Head of caudate nucleus (tissue), 42 donors: ENCODE measurements around the gene POLR3K.

ENCODE experiments used
- DNase-seq, 42 donors: peaks; one replicate each; pipeline versions ENCODE4 v3.0.0 to v3.0.0-alpha.2; 2020 to 2021; ENCODE audit warnings: mixed read lengths in 7 of 42
- intact Hi-C: fragments of 100-400 bp; cut with DNase I; formaldehyde crosslinking; loops from one replicate; pipeline ENCODE4 v1.15.0; 2022

The POLR3K gene

GRCh38 chr16:83060-83603 is 29.7 kb upstream of the POLR3K start:
- intact Hi-C loops: no loop called here

GRCh38 chr16:79151-80054 is 26.0 kb upstream of the POLR3K start:
- DNase-seq: no peak
- intact Hi-C loops: no loop called here

More at GRCh38 chr16:83060-83603, 29.7 kb upstream of the POLR3K start:
- no peak for DNase-seq

DNA sequence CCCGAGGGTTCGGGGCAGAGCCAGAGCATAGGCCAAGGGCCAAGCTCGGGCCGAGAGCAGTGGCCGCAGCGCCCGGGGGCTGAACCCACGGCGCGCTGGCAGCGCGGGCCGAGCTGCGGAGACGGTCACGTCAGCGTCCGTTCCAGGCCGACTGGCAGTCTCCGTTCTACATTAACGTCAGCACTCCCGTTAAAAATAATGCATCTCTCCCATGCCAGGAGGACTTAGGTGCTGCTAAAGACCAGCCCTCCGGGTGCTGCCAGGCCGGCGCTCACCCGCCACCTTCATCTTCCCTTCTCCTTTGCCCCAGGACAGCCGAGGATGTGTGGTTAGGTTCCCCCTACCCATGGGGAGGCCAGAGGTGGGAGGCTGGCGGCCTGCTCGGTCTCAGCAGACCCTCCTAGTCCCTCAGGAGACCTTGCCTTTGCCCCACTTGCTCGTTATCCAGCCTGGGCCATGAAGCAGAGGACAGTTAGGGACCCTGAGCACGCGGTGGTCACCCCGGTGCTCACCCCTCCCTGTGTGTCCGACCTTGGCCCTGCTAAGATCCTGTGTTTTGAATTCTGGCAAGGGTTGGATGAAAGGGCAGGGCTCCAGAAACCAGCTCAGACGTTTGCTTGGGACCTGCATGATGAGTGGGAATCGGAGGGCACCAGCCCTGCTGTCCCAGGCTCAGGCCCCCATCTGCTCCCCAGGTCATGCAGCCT is 25.2 kb upstream of the POLR3K start:
- no peak for DNase-seq
- intact Hi-C loops: no loop called here

- intact Hi-C loops: no loop called here
- DNase-seq: peak; percentile 61 to 95 (median 90)
These were observed 24.5 kb upstream of the POLR3K start, which contains the start of gene MPG for GRCh38 chr16:77807-78443. TSS of gene MPG (plus strand) at chr16:78225. CDS start at chr16:78310, 85 bp downstream.

DNA sequence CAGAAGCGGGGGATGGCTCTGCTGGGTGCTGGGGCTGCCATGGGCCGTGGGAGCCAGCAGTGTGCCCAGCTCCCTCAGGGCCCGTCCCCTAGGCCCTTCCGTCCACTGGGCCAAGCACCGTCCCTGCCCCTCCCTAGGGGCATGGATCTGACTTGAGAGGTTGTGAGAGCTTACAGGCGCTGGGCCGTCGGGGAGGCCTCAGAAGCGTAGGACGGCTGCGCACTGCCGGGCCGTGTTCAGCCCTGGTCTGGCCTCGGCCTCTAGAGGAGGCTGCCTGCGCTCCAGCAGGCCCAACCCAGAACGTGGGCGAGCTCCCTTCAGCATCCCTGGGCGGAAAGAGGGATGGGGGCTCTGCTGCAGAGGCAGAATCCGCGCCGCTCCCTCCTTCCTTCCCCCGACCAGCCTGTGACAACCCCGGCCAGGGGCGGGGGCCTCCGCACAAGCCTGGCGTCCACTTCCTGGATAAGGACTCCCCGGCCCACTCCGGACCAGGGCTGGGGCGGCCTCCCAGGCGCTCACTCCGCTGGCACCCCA is 23.9 kb upstream of the POLR3K start:
- peak in 17 of 42 donors; percentile 28 to 65 (median 44) for DNase-seq
- intact Hi-C loops: no loop called here

DNA sequence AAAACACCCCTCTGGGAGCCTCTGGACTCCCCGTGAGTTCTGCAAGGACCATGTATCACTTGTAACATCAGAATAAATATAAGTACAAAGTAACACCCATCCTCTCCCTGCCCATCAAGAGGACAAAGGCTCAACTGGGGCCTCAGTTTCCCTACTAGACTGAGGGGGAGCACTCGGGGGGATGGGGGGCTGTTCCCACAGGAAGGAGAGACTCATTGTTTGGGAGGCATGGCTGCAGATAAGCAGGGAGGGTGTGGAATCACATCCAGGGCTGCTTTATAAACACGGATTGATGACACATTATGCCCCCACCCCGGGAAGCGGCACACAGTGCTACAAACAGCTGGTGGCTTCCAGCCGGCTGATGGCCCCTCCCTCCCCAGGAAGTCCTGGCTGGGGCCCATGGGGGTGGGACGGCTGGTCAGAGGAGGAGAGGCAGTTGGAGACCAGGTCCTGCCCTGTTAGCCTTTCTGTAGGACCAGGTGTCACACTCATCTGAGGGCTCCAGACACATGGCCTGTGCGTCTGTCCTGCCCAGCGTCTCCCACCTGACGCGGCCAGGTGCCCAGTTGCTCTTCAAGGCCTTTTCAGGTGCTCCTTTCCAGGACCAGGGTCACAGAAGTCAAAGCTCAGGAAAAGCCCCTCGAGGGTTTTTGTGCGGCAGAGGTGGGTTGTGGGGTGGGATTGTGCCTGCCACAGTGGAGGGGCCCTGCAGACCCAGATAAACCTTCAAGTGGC is 23.3 kb upstream of the POLR3K start:
- intact Hi-C loops: no loop called here
- peak in 16 of 42 donors; percentile 38 to 73 (median 56) for DNase-seq

DNA sequence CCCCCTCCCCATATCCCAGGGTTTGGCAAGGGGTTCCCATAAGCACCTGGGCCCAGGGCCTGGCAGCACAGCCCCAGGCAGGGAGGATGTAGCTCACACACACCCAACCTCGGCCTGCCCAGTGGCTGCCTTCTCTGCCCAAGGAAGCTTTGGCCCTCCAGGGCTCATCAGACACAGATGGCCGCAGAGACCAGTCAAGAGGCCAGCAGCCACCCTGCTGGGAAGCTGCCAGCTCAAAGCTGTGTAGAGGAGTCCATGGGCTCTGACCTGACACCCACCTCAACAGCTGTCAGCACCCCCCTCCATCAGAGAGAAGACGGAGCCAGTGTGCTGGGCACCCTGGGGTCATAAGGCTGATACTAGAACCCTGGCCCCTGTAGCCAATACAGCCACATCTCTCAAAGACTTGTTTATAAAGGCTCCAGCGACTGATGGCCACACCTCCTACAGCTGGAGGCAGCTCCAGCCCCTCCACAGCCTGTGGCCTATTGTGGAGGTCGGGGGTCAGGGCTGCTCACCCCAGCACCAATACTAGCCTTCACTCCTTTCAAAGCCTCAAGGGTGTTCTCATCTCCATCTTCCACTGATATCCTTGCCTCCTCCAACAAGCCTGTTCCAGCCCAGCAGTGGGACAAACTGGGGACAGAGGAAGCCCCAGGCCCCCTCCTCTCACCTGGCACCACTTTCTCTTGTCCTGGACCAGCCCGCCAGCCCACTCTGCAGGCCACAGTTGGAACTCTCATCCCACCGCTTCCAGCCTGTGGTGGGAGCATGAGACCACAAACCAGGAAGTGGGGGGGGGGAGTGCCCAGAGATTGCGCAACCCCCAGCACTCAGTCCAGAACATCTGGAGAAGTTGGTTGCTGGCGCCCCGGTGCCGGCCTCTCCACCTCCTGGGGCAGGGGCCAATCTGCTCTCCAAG is 22.4 kb upstream of the POLR3K start:
- intact Hi-C loops: no loop called here
- peak in 7 of 42 donors; percentile 24 to 56 (median 41) for DNase-seq

GRCh38 chr16:74747-75334 is 21.4 kb upstream of the POLR3K start:
- DNase-seq: no peak
- intact Hi-C loops: no loop called here

DNA sequence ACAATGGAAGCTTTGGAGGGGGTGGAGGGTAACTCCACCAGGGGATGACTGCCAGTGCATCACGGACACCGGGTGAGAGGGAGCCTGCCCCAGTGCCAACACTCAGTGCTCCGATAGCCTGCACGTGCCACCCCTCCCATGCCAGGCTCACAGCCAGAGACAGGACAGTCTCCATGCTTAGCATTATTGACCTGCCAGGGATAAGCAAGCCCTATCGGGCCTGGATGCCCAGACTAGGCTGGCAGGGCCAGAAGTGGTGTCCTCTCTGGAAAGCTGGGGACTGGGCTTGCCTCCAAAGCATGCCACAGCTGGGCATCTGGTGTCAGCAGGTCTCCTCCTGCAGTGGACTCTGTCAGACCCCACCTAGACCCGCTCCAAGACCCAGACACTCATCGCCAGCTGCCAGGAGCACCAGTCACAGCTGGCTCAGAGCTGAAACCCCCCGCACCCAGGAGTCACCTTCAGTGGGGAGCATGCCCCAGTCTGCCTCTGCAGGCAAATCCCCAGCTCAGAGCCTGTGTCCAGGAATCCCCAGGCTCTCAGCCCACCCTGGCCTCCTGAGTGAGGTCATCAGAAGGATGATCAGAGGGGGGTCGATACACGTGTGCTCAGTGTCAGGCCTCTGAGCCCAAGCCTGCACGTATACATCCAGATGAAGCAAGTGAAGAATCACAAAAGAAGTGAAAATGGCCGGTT is 20.8 kb upstream of the POLR3K start:
- DNase-seq: peak in 4 of 42 donors; percentile 38 to 50 (median 44)
- intact Hi-C loops: no loop called here

- peak in 6 of 42 donors; percentile 36 to 59 (median 40) for DNase-seq
- intact Hi-C loops: no loop called here
These were observed 19.4 kb upstream of the POLR3K start, which contains the start of gene RHBDF1 for GRCh38 chr16:72561-73548. TSS of gene RHBDF1 (minus strand) at chr16:72631. CDS start at chr16:65015, 7,616 bp downstream.

- peak in 20 of 42 donors; percentile 40 to 73 (median 52) for DNase-seq
- intact Hi-C loops: no loop called here
These were observed 18.4 kb upstream of the POLR3K start for GRCh38 chr16:71540-72401.

DNA sequence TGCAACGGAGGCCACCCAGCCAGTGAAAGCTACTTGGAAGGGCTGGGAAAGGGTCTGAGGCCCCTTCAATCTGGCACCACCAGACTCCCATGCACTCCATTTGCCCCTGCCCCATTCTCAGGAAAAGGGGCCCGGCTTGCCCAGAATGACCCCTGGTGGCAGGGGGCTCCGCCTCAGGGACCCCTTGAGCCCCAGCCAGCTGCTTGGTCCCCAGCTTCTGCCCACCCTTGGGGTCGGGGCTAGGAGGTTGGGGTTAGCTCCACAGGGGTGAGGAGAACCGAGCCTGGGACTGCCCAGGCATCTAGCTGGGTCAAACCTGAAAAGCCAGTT is 17.8 kb upstream of the POLR3K start:
- DNase-seq: no peak
- intact Hi-C loops: no loop called here

DNA sequence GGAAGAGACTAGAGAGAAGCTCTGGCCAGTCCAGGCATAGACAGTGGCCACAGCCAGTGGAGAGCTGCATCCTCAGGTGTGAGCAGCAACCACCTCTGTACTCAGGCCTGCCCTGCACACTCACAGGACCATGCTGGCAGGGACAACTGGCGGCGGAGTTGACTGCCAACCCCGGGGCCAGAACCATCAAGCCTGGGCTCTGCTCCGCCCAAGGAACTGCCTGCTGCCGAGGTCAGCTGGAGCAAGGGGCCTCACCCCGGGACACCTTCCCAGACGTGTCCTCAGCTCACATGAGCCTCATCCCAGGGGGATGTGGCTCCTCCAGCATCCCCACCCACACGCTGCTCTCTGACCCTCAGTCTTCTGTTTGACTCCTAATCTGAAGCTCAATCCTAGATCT is 15.8 kb upstream of the POLR3K start:
- DNase-seq: no peak
- intact Hi-C loops: no loop called here
